ENCODE measurements around the gene SWAP70.

GRCh38 chr11:9755561-9756185 lies 91.8 kb downstream of the SWAP70 start:
- no peak for TF ChIP-seq POLR2A (IDR thresholded peaks at IDR 0.05)
- no peak for TF ChIP-seq CTCF (IDR thresholded peaks at IDR 0.05)
